Measurements from ENCODE around the gene CD8B. TPM values are rescaled to one million over a fixed set of nuclear protein-coding genes. Genes with fewer than 3 reads are reported as not detected.
A peak's percentile ranks its signal among the peaks of the same experiment; 100 is the strongest.

The CD8B gene
- total and polyA plus RNA-seq, 7 donors: 0.71 to 11.6 (median 1.2) TPM; not detected in 2

GRCh38 chr2:86794861-86795260 is 66.8 kb downstream of the CD8B start:
- H3K27ac ChIP-seq: no peak overlapping the region
- H3K27me3 ChIP-seq: peaks cover 23 to 52% (median 52%) of the 10 kb centered on the region in 3 donors
- no peak for DNase-seq
- H3K4me3 ChIP-seq: no peak overlapping the region
- intact Hi-C loops (cut with DNase I): no loop called here
- TF ChIP-seq POLR2A (IDR thresholded peaks at IDR 0.05) (no peak), EP300 (IDR thresholded peaks at IDR 0.05) (no peak), POLR2AphosphoS5 (IDR thresholded peaks at IDR 0.05) (no peak), CTCF (IDR thresholded peaks at IDR 0.05) (no peak)
- WGBS, 2 donors: 69 to 84% methylated on average over 2 of the region's 2 CpGs
- no peaks in the 10 kb centered on the region for H3K36me3 ChIP-seq
- H3K4me1 ChIP-seq: peaks cover 0 to 19% (median 17%) of the 10 kb centered on the region in 4 donors
- peaks cover 0 to 11% (median 7%) of the 10 kb centered on the region in 4 donors for H3K9me3 ChIP-seq

GRCh38 chr2:86793752-86794151 is 67.9 kb downstream of the CD8B start:
- Histone ChIP-seq H3K27me3 (peaks cover 32 to 64% (median 58%) of the 10 kb centered on the region in 3 donors), H3K4me3 (no peak overlapping the region), H3K9me3 (peaks cover 0 to 11% (median 7%) of the 10 kb centered on the region in 4 donors), H3K27ac (no peak overlapping the region), H3K36me3 (no peaks in the 10 kb centered on the region), H3K4me1 (peaks cover 0 to 30% (median 29%) of the 10 kb centered on the region in 4 donors)
- no peak for DNase-seq
- intact Hi-C loops (cut with DNase I): no loop called here
- WGBS, 2 donors: 74 to 88% methylated on average over 4 of the region's 4 CpGs
- TF ChIP-seq POLR2A (IDR thresholded peaks at IDR 0.05) (no peak), EP300 (IDR thresholded peaks at IDR 0.05) (no peak)

GRCh38 chr2:86791573-86791972 is 70.1 kb downstream of the CD8B start:
- WGBS, 2 donors: 42 to 56% methylated on average over 7 of the region's 7 CpGs
- DNase-seq: no peak
- intact Hi-C loops (cut with DNase I): no loop called here
- Histone ChIP-seq H3K27ac (no peak overlapping the region), H3K36me3 (no peaks in the 10 kb centered on the region), H3K4me3 (no peak overlapping the region), H3K4me1 (peaks cover 0 to 34% (median 29%) of the 10 kb centered on the region in 4 donors), H3K9me3 (peaks cover 0 to 3% (median under 1%) of the 10 kb centered on the region in 4 donors), H3K27me3 (peaks cover 33 to 73% (median 58%) of the 10 kb centered on the region in 3 donors)
- TF ChIP-seq POLR2AphosphoS5 (IDR thresholded peaks at IDR 0.05): no peak

GRCh38 chr2:86790676-86791572 is 70.8 kb downstream of the CD8B start, which contains the start of gene CD8A:
CD8A (minus strand) TSS chr2:86790913; CDS start chr2:86790825, 88 bp downstream.
- H3K27me3 ChIP-seq: peaks cover 33 to 73% (median 58%) of the 10 kb centered on the region in 3 donors
- H3K27ac ChIP-seq: no peak within 1 kb of the TSS
- DNase-seq: no peak
- intact Hi-C loops (cut with DNase I): no loop called here
- no peak for TF ChIP-seq EP300 (IDR thresholded peaks at IDR 0.05)
- no peak for TF ChIP-seq POLR2AphosphoS5 (IDR thresholded peaks at IDR 0.05)
- TF ChIP-seq CTCF (IDR thresholded peaks at IDR 0.05): no peak
- TF ChIP-seq POLR2A (IDR thresholded peaks at IDR 0.05): no peak
- H3K9me3 ChIP-seq: peaks cover 0 to 3% (median 0%) of the 10 kb centered on the region in 4 donors
- peaks cover 0 to 34% (median 29%) of the 10 kb centered on the region in 4 donors for H3K4me1 ChIP-seq
- H3K36me3 ChIP-seq: no peaks in the 10 kb centered on the region
- WGBS, 2 donors: 2 to 3% methylated on average over 57 of the region's 57 CpGs
- H3K4me3 ChIP-seq: peak within 1 kb of the TSS in 2 of 4 donors; percentile 24 to 36

- WGBS, 2 donors: 7 to 11% methylated on average over 40 of the region's 40 CpGs
- TF ChIP-seq EP300 (IDR thresholded peaks at IDR 0.05) (no peak), POLR2A (IDR thresholded peaks at IDR 0.05) (no peak), POLR2AphosphoS5 (IDR thresholded peaks at IDR 0.05) (no peak), CTCF (IDR thresholded peaks at IDR 0.05) (no peak)
- Histone ChIP-seq H3K4me3 (peak overlapping the region in 2 of 4 donors; percentile 24 to 36), H3K27ac (no peak overlapping the region), H3K27me3 (peaks cover 33 to 73% (median 56%) of the 10 kb centered on the region in 3 donors), H3K4me1 (peaks cover 0 to 34% (median 29%) of the 10 kb centered on the region in 4 donors), H3K36me3 (no peaks in the 10 kb centered on the region), H3K9me3 (no peaks in the 10 kb centered on the region)
- intact Hi-C loops (cut with DNase I): no loop called here
- DNase-seq: no peak
Measured at GRCh38 chr2:86790134-86790675, 71.5 kb downstream of the CD8B start.

Measured in sigmoid colon (tissue), 7 donors.